Panc1 (cell line): ENCODE measurements around the gene CCDC89.

Experiments used
- POLR2AphosphoS5 ChIP-seq: IDR thresholded peaks from 2 replicates; pipeline ENCODE4 v1.6.1; 2012; ENCODE audit warnings: mild to moderate bottlenecking, low read depth, low read length, moderate library complexity
- SIN3A ChIP-seq: IDR thresholded peaks from 2 replicates; pipeline ENCODE4 v1.6.1; 2012; ENCODE audit warnings: low read depth, mild to moderate bottlenecking, low read length, moderate library complexity, borderline replicate concordance; ENCODE audit not compliant: insufficient read depth
- TCF7L2 ChIP-seq: IDR thresholded peaks from 2 replicates; pipeline ENCODE4 v1.6.1; 2011; ENCODE audit warnings: mild to moderate bottlenecking, low read depth, low read length, inconsistent platforms
- TF ChIP-seq, protein P1 (sequence below): fragments of 450-650 bp; IDR thresholded peaks from 2 replicates; pipeline ENCODE4 v1.5.1; 2017; ENCODE audit warnings: mild to moderate bottlenecking
- TF ChIP-seq, protein P2 (sequence below), 2 experiments: IDR thresholded peaks; 2 replicates each; pipeline ENCODE4 v1.6.1; 2011 to 2012; ENCODE audit warnings: low read depth in 2 of 2, control low read depth in 1 of 2, low read length in 1 of 2, mild to moderate bottlenecking in 1 of 2, moderate library complexity in 1 of 2; ENCODE audit not compliant: insufficient read depth in 1 of 2

DNA sequence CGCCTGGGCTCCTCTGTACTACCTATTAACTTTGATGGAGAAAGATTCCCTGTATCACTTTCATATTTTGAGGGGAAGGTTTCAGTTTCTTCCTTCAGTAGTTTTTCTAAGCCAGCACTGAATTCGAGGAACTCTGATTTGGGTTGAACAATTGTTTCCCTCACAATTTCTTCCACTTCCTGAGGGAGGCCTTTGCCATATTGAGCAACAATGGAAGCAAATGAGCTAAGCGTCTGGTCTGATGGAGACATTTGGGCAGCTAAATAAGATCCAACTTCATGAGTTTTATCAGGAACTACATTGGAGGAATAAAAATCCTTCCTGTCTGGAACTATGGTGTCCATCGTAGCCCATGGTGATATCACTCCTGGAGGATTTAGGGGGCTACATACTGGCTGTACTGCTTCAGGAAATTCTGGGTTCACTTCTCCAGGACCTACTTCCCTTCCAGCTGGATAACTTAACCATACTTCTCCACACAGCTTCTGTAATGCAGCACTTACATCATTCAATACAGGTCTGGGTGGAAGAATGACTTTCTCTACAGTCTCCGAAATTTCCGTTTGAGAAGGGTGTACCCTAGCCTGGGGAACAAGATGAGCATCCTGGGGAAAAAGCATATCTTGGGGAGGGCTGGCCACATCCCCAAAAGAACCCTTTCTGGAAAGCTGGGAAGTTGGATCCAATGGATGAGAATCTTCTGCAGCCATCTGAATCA, 38.9 kb upstream of the CCDC89 start:
- TF ChIP-seq POLR2AphosphoS5 (no peak), TCF7L2 (no peak), SIN3A (no peak)
- TF ChIP-seq, protein P1, sequence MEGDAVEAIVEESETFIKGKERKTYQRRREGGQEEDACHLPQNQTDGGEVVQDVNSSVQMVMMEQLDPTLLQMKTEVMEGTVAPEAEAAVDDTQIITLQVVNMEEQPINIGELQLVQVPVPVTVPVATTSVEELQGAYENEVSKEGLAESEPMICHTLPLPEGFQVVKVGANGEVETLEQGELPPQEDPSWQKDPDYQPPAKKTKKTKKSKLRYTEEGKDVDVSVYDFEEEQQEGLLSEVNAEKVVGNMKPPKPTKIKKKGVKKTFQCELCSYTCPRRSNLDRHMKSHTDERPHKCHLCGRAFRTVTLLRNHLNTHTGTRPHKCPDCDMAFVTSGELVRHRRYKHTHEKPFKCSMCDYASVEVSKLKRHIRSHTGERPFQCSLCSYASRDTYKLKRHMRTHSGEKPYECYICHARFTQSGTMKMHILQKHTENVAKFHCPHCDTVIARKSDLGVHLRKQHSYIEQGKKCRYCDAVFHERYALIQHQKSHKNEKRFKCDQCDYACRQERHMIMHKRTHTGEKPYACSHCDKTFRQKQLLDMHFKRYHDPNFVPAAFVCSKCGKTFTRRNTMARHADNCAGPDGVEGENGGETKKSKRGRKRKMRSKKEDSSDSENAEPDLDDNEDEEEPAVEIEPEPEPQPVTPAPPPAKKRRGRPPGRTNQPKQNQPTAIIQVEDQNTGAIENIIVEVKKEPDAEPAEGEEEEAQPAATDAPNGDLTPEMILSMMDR: no peak
- TF ChIP-seq, protein P2, sequence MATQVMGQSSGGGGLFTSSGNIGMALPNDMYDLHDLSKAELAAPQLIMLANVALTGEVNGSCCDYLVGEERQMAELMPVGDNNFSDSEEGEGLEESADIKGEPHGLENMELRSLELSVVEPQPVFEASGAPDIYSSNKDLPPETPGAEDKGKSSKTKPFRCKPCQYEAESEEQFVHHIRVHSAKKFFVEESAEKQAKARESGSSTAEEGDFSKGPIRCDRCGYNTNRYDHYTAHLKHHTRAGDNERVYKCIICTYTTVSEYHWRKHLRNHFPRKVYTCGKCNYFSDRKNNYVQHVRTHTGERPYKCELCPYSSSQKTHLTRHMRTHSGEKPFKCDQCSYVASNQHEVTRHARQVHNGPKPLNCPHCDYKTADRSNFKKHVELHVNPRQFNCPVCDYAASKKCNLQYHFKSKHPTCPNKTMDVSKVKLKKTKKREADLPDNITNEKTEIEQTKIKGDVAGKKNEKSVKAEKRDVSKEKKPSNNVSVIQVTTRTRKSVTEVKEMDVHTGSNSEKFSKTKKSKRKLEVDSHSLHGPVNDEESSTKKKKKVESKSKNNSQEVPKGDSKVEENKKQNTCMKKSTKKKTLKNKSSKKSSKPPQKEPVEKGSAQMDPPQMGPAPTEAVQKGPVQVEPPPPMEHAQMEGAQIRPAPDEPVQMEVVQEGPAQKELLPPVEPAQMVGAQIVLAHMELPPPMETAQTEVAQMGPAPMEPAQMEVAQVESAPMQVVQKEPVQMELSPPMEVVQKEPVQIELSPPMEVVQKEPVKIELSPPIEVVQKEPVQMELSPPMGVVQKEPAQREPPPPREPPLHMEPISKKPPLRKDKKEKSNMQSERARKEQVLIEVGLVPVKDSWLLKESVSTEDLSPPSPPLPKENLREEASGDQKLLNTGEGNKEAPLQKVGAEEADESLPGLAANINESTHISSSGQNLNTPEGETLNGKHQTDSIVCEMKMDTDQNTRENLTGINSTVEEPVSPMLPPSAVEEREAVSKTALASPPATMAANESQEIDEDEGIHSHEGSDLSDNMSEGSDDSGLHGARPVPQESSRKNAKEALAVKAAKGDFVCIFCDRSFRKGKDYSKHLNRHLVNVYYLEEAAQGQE (IDR thresholded peaks at IDR 0.05; ENCODE audit: insufficient read depth in 1 of 2, low read depth in 2 of 2, low read length in 1 of 2): no peak
